NCI-H748 (cell line): ENCODE data around the gene TMEM239.

Experiments
- DNase-seq: peaks from one replicate; lab custom pipeline; 2025; ENCODE audit not compliant: unreplicated experiment; lab: John Stamatoyannopoulos, UW

The TMEM239 gene

DNA sequence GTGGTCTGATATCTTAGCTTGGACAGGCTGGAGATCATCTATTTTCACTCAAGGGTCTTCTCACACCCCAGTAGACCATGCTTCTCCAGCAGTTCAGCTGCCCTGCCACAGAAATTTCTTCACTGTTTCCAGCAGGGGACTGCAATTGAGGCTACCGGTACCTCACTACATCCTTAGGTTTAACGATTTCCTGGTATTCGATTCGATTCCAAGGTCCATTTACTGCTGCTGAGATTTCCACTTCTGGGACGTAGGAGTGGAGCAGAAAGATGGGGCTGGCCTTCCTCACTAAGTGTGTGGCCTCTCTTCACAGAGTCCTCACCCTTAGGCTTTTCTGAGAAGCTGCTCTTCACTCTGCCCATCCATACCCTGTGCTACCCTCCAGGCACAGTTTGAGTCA, 30.5 kb downstream of the TMEM239 start:
- no peak for DNase-seq

- DNase-seq = no peak
Observed at GRCh38 chr20:2847802-2848201, 31.6 kb downstream of the TMEM239 start.

GRCh38 chr20:2849529-2849928, 33.4 kb downstream of the TMEM239 start:
- DNase-seq = no peak

DNA sequence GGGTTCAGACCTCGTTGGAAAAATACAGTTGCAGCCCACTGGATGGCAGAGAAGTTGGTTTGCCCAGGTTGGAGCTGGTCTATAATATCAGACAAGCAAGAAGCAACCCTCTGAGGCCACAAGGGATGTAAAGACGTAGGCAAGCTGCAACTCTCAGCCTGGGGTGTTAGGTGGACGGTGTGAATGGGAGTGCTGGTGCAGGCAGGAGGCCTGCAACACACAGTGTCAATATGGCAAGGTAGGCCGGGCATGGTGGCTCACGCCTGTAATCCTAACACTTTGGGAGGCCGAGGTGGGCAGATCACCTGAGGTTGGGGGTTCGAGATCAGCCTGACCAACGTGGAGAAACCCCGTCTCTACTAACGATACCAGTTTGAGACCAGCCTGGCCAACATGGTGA, 34.9 kb downstream of the TMEM239 start:
- DNase-seq = no peak

GRCh38 chr20:2858591-2858990, 42.4 kb downstream of the TMEM239 start:
- no peak for DNase-seq

- no peak for DNase-seq
Observed at GRCh38 chr20:2859330-2860121, 43.4 kb downstream of the TMEM239 start.

GRCh38 chr20:2864626-2865025, 48.5 kb downstream of the TMEM239 start:
- no peak for DNase-seq

- no peak for DNase-seq
Observed at GRCh38 chr20:2865101-2865500, 48.9 kb downstream of the TMEM239 start.

- DNase-seq = no peak
Observed at GRCh38 chr20:2865630-2866029, 49.5 kb downstream of the TMEM239 start.

DNA sequence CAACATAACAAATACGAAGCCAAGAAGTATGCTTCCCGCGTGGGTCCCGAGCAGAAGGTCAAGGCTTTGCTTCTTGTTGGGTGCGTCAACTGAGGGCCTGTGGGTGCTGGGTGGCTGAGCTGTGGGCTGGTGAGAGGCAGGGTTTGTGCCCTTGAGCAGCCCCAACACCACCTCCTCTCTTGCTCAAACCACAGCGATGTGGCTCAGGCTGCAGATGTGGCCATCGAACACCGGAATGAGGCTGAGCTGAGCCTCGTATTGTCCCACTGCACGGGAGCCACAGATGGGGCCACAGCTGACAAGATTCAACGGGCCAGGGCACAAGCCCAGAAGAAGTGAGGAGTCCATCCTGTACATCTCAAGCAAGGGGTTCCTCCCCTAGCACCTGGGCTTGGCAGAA, 50.1 kb downstream of the TMEM239 start:
- DNase-seq = no peak

DNA sequence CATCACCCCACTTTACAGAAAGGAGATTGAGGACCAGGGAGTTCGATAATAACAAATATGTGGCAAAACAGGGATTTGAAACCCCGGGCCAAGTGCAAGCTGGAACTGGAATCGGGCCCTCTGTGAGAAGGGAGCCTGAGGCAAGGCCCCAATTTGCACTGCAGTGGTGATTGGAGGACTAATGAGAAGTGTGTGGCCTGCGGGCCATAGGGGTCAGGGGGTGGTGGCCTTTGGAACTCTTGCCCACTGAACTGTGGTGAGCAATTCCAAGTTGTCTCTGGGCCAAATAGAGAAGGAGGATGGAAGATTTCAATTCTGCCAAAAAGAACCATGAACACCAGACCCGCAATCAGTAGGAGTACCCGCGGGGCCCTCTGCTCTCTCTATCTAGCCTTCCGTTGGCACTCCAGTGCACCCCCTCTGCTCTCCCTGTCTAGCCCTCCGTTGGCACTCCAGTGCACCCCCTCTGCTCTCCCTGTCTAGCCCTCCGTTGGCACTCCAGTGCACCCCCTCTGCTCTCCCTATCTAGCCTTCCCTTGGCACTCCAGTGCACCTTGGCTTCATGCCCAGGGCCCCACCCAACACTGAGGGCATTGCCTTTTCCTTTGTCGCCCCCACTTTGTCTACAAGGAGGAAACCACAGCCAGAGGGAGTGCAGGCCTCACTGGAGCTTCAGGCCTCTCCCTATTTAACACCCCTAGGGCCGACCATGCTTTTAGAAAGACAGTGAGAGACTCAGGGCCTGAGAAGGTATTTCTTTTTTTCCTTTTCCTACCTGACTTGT, 51.1 kb downstream of the TMEM239 start:
- no peak for DNase-seq
